ENCODE results near the gene MISP3. TPM values are rescaled to one million over a fixed set of nuclear protein-coding genes. Genes with fewer than 3 reads are reported as not detected.

Gene MISP3
- total and polyA plus RNA-seq, 9 of the 15 experiments (the other 6 are each of a cell fraction or from before 2014, with no cell fraction given): 0.25 to 5.6 (median 1.6) TPM

DNA sequence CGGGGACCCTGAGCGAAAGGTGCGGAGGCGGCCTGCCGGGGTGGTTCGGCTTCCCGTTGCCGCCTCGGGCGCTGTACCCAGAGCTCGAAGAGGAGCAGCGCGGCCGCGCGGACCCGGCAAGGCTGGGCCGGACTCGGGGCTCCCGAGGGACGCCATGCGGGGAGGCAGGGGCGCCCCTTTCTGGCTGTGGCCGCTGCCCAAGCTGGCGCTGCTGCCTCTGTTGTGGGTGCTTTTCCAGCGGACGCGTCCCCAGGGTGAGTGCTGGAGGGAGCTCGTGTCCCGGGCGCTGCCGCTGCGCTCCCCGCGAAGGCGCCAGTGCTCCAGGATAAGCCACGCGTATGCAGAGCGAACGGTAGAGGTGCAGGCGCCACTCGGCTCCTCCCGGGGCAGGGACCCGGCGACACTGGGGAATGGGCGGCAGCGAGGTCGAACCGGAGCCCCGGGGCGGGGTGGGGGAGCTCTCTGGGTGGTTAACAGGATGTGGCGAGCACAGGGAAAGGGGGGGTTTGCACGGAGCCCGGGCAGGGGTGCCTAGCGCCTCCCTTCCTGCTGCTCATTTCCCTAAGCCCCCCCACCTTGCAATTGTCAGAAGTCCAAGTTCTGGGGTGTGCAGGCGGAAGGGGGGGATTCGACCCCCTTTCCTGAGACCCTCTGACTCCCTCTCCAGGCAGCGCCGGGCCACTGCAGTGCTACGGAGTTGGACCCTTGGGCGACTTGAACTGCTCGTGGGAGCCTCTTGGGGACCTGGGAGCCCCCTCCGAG, 40.7 kb upstream of the MISP3 start, which contains the start of gene IL27RA (continued):
- peak; percentile 77 for TF ChIP-seq ETV1 (tag; conservative IDR thresholded peaks at IDR 0.05; ENCODE audit: low read depth)
- no peak for TF ChIP-seq ZNF282 (CRISPR knock-in tag; IDR thresholded peaks at IDR 0.05)
- TF ChIP-seq, protein P1, sequence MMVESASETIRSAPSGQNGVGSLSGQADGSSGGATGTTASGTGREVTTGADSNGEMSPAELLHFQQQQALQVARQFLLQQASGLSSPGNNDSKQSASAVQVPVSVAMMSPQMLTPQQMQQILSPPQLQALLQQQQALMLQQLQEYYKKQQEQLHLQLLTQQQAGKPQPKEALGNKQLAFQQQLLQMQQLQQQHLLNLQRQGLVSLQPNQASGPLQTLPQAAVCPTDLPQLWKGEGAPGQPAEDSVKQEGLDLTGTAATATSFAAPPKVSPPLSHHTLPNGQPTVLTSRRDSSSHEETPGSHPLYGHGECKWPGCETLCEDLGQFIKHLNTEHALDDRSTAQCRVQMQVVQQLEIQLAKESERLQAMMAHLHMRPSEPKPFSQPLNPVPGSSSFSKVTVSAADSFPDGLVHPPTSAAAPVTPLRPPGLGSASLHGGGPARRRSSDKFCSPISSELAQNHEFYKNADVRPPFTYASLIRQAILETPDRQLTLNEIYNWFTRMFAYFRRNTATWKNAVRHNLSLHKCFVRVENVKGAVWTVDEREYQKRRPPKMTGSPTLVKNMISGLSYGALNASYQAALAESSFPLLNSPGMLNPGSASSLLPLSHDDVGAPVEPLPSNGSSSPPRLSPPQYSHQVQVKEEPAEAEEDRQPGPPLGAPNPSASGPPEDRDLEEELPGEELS (CRISPR knock-in tag; IDR thresholded peaks at IDR 0.05; ENCODE audit: borderline replicate concordance): peak; percentile 34; the same call in 1 of the 2 replicates
- TF ChIP-seq, protein P2, sequence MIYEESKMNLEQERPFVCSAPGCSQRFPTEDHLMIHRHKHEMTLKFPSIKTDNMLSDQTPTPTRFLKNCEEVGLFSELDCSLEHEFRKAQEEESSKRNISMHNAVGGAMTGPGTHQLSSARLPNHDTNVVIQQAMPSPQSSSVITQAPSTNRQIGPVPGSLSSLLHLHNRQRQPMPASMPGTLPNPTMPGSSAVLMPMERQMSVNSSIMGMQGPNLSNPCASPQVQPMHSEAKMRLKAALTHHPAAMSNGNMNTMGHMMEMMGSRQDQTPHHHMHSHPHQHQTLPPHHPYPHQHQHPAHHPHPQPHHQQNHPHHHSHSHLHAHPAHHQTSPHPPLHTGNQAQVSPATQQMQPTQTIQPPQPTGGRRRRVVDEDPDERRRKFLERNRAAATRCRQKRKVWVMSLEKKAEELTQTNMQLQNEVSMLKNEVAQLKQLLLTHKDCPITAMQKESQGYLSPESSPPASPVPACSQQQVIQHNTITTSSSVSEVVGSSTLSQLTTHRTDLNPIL (CRISPR knock-in tag; IDR thresholded peaks at IDR 0.05): no peak
- no peak for TF ChIP-seq STAT5A (IDR thresholded peaks at IDR 0.05; ENCODE audit: borderline replicate concordance, low read length)
- no peak for TF ChIP-seq ATF4 (CRISPR knock-in tag; IDR thresholded peaks at IDR 0.05)
- no peak for TF ChIP-seq PRPF4 (IDR thresholded peaks at IDR 0.05; ENCODE audit: insufficient read depth, low read depth, low read length, poor library complexity, severe bottlenecking)
- TF ChIP-seq ZNF280A (IDR thresholded peaks at IDR 0.05; ENCODE audit: low read depth, partially characterized antibody): no peak
- no peak for TF ChIP-seq ZNF586 (CRISPR knock-in tag; conservative IDR thresholded peaks at IDR 0.05)
- TF ChIP-seq, protein P3, sequence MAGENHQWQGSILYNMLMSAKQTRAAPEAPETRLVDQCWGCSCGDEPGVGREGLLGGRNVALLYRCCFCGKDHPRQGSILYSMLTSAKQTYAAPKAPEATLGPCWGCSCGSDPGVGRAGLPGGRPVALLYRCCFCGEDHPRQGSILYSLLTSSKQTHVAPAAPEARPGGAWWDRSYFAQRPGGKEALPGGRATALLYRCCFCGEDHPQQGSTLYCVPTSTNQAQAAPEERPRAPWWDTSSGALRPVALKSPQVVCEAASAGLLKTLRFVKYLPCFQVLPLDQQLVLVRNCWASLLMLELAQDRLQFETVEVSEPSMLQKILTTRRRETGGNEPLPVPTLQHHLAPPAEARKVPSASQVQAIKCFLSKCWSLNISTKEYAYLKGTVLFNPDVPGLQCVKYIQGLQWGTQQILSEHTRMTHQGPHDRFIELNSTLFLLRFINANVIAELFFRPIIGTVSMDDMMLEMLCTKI (IDR thresholded peaks at IDR 0.05; ENCODE audit: partially characterized antibody): no peak
- TF ChIP-seq SUPT5H (IDR thresholded peaks at IDR 0.05): peak; percentile 78
- peak; percentile 37 for TF ChIP-seq JUND (IDR thresholded peaks at IDR 0.05; ENCODE audit: borderline replicate concordance, low read depth, low read length)
- TF ChIP-seq JUND (tag; IDR thresholded peaks at IDR 0.05; ENCODE audit: borderline replicate concordance, low read depth, low read length): no peak
- peak; percentile 42; the same call in 1 of the 2 replicates for TF ChIP-seq GTF2F1 (IDR thresholded peaks at IDR 0.05; ENCODE audit: low read depth, low read length)
- TF ChIP-seq PATZ1 (CRISPR knock-in tag; IDR thresholded peaks at IDR 0.05; ENCODE audit: borderline replicate concordance): no peak
- TF ChIP-seq ZNF668 (CRISPR knock-in tag; IDR thresholded peaks at IDR 0.05): no peak
- no peak for TF ChIP-seq BRF1 (IDR thresholded peaks at IDR 0.05; ENCODE audit: borderline replicate concordance, extremely low read depth, insufficient read length)
- no peak for TF ChIP-seq ZBED1 (IDR thresholded peaks at IDR 0.05)
